Activated T-cell treated with anti-CD3 and anti-CD28 coated beads for 4 hours (primary cell): Measurements from ENCODE around the gene SRPK3.
"Not testable (repeated sequence)": the region's sequence is repeated elsewhere in the genome, so short reads cannot be mapped to it uniquely, and the experiment has no call there.

Experiments used
- DNase-seq: peaks from one replicate; pipeline ENCODE4 v3.0.0-alpha.2; 2020

Gene SRPK3

GRCh38 chrX:153814591-153815315 is 33.9 kb downstream of the SRPK3 start:
- no peak for DNase-seq

GRCh38 chrX:153816831-153817690 is 36.2 kb downstream of the SRPK3 start:
- DNase-seq: no peak

GRCh38 chrX:153818064-153818463 is 37.2 kb downstream of the SRPK3 start:
- DNase-seq: not testable (repeated sequence)

- DNase-seq: peak; percentile 29
These were observed 37.9 kb downstream of the SRPK3 start for GRCh38 chrX:153818571-153819383.

GRCh38 chrX:153819384-153820040 is 38.7 kb downstream of the SRPK3 start:
- DNase-seq: no peak

- DNase-seq: no peak
These were observed 39.8 kb downstream of the SRPK3 start for GRCh38 chrX:153820601-153821000.

- DNase-seq: no peak
These were observed 40.2 kb downstream of the SRPK3 start for GRCh38 chrX:153821066-153821465.

- no peak for DNase-seq
These were observed 43.5 kb downstream of the SRPK3 start for GRCh38 chrX:153824348-153824747.

GRCh38 chrX:153825042-153825441 is 44.2 kb downstream of the SRPK3 start:
- no peak for DNase-seq

- DNase-seq: no peak
These were observed 46.2 kb downstream of the SRPK3 start for GRCh38 chrX:153827016-153827415.

GRCh38 chrX:153827903-153828302 is 47.1 kb downstream of the SRPK3 start:
- no peak for DNase-seq

- DNase-seq: no peak
These were observed 47.5 kb downstream of the SRPK3 start for GRCh38 chrX:153828308-153828707.

GRCh38 chrX:153828723-153829548 is 48.1 kb downstream of the SRPK3 start:
- no peak for DNase-seq

- no peak for DNase-seq
These were observed 48.6 kb downstream of the SRPK3 start for GRCh38 chrX:153829549-153829798.

GRCh38 chrX:153829799-153830639 is 49.2 kb downstream of the SRPK3 start, which contains the start of gene PDZD4:
PDZD4 (minus strand) TSS chrX:153830544; CDS start chrX:153830298, 246 bp downstream.
- DNase-seq: no peak

GRCh38 chrX:153830640-153831428 is 50.0 kb downstream of the SRPK3 start:
- DNase-seq: no peak

GRCh38 chrX:153831429-153832150 is 50.7 kb downstream of the SRPK3 start:
- DNase-seq: no peak

GRCh38 chrX:153832728-153833127 is 51.9 kb downstream of the SRPK3 start:
- no peak for DNase-seq
